Nephron progenitor cell (in vitro differentiated cells): Measurements from ENCODE around the gene METTL26.

ENCODE experiments used
- DNase-seq: peaks from one replicate; pipeline ENCODE4 v3.0.0; 2021
- H3K27ac Mint-ChIP-seq: 2 replicates; pipeline ENCODE4 v1.8.0; 2021; ENCODE audit warnings: mild to moderate bottlenecking, moderate library complexity, mixed read lengths
- H3K27me3 Mint-ChIP-seq: 2 replicates; pipeline ENCODE4 v1.8.0; 2021; ENCODE audit warnings: mild to moderate bottlenecking, low read depth, mixed read lengths; ENCODE audit not compliant: poor library complexity
- H3K36me3 Mint-ChIP-seq: 2 replicates; pipeline ENCODE4 v1.8.0; 2021; ENCODE audit warnings: low read depth, mixed read lengths
- H3K4me1 Mint-ChIP-seq: 2 replicates; pipeline ENCODE4 v1.8.0; 2021; ENCODE audit warnings: mixed read lengths
- H3K4me3 Mint-ChIP-seq: 2 replicates; pipeline ENCODE4 v1.8.0; 2021; ENCODE audit warnings: mild to moderate bottlenecking, moderate library complexity, mixed read lengths
- H3K9me3 Mint-ChIP-seq: 2 replicates; pipeline ENCODE4 v1.8.0; 2021; ENCODE audit warnings: mild to moderate bottlenecking, moderate library complexity, mixed read lengths
- CTCF ChIP-seq: fragments of 200-600 bp; sonication (generic); IDR thresholded peaks from 2 replicates; pipeline ENCODE4 v1.5.0; 2021; ENCODE audit warnings: antibody characterized with exemption

Gene METTL26

GRCh38 chr16:675884-676564 lies 39.9 kb upstream of the METTL26 start:
- peaks cover 2% of the 10 kb centered on the region for H3K36me3 Mint-ChIP-seq
- H3K9me3 Mint-ChIP-seq, result no peaks in the 10 kb centered on the region
- no peak for DNase-seq
- peaks cover 18% of the 10 kb centered on the region for H3K4me1 Mint-ChIP-seq
- H3K27me3 Mint-ChIP-seq, result peaks cover 18% of the 10 kb centered on the region
- H3K27ac Mint-ChIP-seq, result no peak overlapping the region
- no peak for TF ChIP-seq CTCF
- no peak overlapping the region for H3K4me3 Mint-ChIP-seq

- H3K4me1 Mint-ChIP-seq, result peaks cover 15% of the 10 kb centered on the region
- H3K27ac Mint-ChIP-seq, result no peak within 1 kb of the TSS
- H3K27me3 Mint-ChIP-seq, result peaks cover 18% of the 10 kb centered on the region
- no peaks in the 10 kb centered on the region for H3K36me3 Mint-ChIP-seq
- no peak for TF ChIP-seq CTCF
- no peaks in the 10 kb centered on the region for H3K9me3 Mint-ChIP-seq
- DNase-seq, result peak; percentile 52
- peak within 1 kb of the TSS; percentile 58 for H3K4me3 Mint-ChIP-seq
These were observed 39.1 kb upstream of the METTL26 start, which contains the start of gene RHBDL1 for GRCh38 chr16:674968-675883. TSS of gene RHBDL1 (plus strand) at chr16:675671. CDS start at chr16:675791, 120 bp downstream.

- DNase-seq, result no peak
- Mint-ChIP-seq H3K4me1 (peaks cover 12% of the 10 kb centered on the region), H3K36me3 (no peaks in the 10 kb centered on the region), H3K4me3 (no peak overlapping the region), H3K27ac (no peak overlapping the region), H3K9me3 (no peaks in the 10 kb centered on the region), H3K27me3 (peaks cover 18% of the 10 kb centered on the region)
- TF ChIP-seq CTCF, result no peak
These were observed 38.2 kb upstream of the METTL26 start for GRCh38 chr16:674214-674881.

GRCh38 chr16:673399-673991 lies 37.4 kb upstream of the METTL26 start:
- Mint-ChIP-seq H3K9me3 (no peaks in the 10 kb centered on the region), H3K4me3 (no peak overlapping the region), H3K36me3 (no peaks in the 10 kb centered on the region), H3K27me3 (peaks cover 15% of the 10 kb centered on the region), H3K4me1 (peaks cover 7% of the 10 kb centered on the region), H3K27ac (no peak overlapping the region)
- no peak for DNase-seq
- no peak for TF ChIP-seq CTCF

GRCh38 chr16:672851-673250 lies 36.7 kb upstream of the METTL26 start:
- Mint-ChIP-seq H3K27me3 (peaks cover 15% of the 10 kb centered on the region), H3K4me1 (peaks cover 8% of the 10 kb centered on the region), H3K4me3 (no peak overlapping the region), H3K27ac (no peak overlapping the region), H3K36me3 (no peaks in the 10 kb centered on the region), H3K9me3 (no peaks in the 10 kb centered on the region)
- TF ChIP-seq CTCF, result no peak
- DNase-seq, result no peak
